ENCODE data around the gene FAM89B. TPM values are rescaled to one million over a fixed set of nuclear protein-coding genes. Genes with fewer than 3 reads are reported as not detected.
A peak's percentile ranks its signal among the peaks of the same experiment; 100 is the strongest.

FAM89B gene
- total RNA-seq, 1 experiment from 2014 or later, result 102 TPM

GRCh38 chr11:65571940-65572339 is 398 bp upstream of the FAM89B start:
- no peaks in the 10 kb centered on the region for H3K9me3 ChIP-seq (ENCODE audit: control insufficient read depth, insufficient read depth, low read depth, low read length)
- H3K4me1 ChIP-seq (ENCODE audit: control insufficient read depth, insufficient read depth, low read length), result peaks cover 33% of the 10 kb centered on the region
- intact Hi-C loops (cut with micrococcal nuclease; ENCODE audit: unreplicated experiment), result loop anchor here (1.0 kb wide), 1 partner anchor 31 kb away; no protein-coding TSS in a partner anchor
- in situ Hi-C loops (cut with HindIII; ENCODE audit: low pct_unique_long_range_greater_than_20kb, low sequenced_read_pairs), result no loop called here
- no peak for ATAC-seq
- H3K36me3 ChIP-seq (ENCODE audit: control insufficient read depth, insufficient read depth, low read length), result no peaks in the 10 kb centered on the region; the same call in 1 of the 2 replicates
- peak overlapping the region; percentile 82 to 93 for H3K4me3 ChIP-seq (ENCODE audit: low read depth in 2 of 2, low read length in 2 of 2)
- H3K27ac ChIP-seq (ENCODE audit: low read length), result peak overlapping the region; percentile 88
- POLR2A ChIA-PET, result interaction anchor here (0.6 to 1.5 kb wide), 3 partner anchors 9 to 74 kb away, joined by 5 to 7 read pairs (median 6); partner anchors contain the start of gene MALAT1
- H3K27me3 ChIP-seq (ENCODE audit: control insufficient read depth, insufficient read depth, low read length), result no peaks in the 10 kb centered on the region
- TF ChIP-seq REST (IDR thresholded peaks at IDR 0.05; ENCODE audit: insufficient read depth in 1 of 2, low read depth in 2 of 2, low read length in 1 of 2), result no peak
- TF ChIP-seq CTCF (IDR thresholded peaks at IDR 0.05), result peak; percentile 85
- CTCF ChIA-PET, result interaction anchor here (0.6 to 2.6 kb wide), 8 partner anchors 10 to 63 kb away, joined by 3 to 18 read pairs (median 5); partner anchors contain the start of genes KCNK7 and PCNX3
- no peak for DNase-seq (ENCODE audit: low read depth, low spot score)
- no TSS peak for BruUV-seq (replicated peaks)

- Histone ChIP-seq H3K9me3 (ENCODE audit: control insufficient read depth, insufficient read depth, low read depth, low read length) (no peaks in the 10 kb centered on the region), H3K4me3 (ENCODE audit: low read depth in 2 of 2, low read length in 2 of 2) (peak overlapping the region; percentile 82 to 93), H3K36me3 (ENCODE audit: control insufficient read depth, insufficient read depth, low read length) (no peaks in the 10 kb centered on the region; the same call in 1 of the 2 replicates), H3K4me1 (ENCODE audit: control insufficient read depth, insufficient read depth, low read length) (peaks cover 49% of the 10 kb centered on the region), H3K27me3 (ENCODE audit: control insufficient read depth, insufficient read depth, low read length) (no peaks in the 10 kb centered on the region), H3K27ac (ENCODE audit: low read length) (peak overlapping the region; percentile 83)
- DNase-seq (ENCODE audit: low read depth, low spot score) (no peak), ATAC-seq (no peak)
- in situ Hi-C loops (cut with HindIII; ENCODE audit: low pct_unique_long_range_greater_than_20kb, low sequenced_read_pairs), result no loop called here
- TF ChIP-seq SIN3A (IDR thresholded peaks at IDR 0.05; ENCODE audit: borderline replicate concordance, insufficient read depth, low read depth, low read length), result no peak
- TF ChIP-seq REST (IDR thresholded peaks at IDR 0.05; ENCODE audit: insufficient read depth in 1 of 2, low read depth in 2 of 2, low read length in 1 of 2), result peak in 1 of 2 experiments; percentile 32; a peak in 1 of 4 replicates
- intact Hi-C loops (cut with micrococcal nuclease; ENCODE audit: unreplicated experiment), result no loop called here
- ChIA-PET CTCF (interaction anchor here (1.5 to 2.6 kb wide), 2 partner anchors 21 to 157 kb away, joined by 3 to 9 read pairs; partner anchors contain the start of gene KCNK7), POLR2A (interaction anchor here (1.5 kb wide), 1 partner anchor 75 kb away, joined by 6 read pairs; the partner anchor contains the start of gene MALAT1)
- BruUV-seq (replicated peaks), result no TSS peak
These were observed 1.2 kb downstream of the FAM89B start for GRCh38 chr11:65573391-65574079.
